Inflammatory macrophage treated with lipopolysaccharide for 4 hours (primary cell): ENCODE results near the gene REC114.

Experiments
- DNase-seq: peaks from one replicate; pipeline ENCODE4 v3.0.0-alpha.2; 2020

REC114 gene

GRCh38 chr15:73607843-73608242 lies 164.9 kb downstream of the REC114 start:
- DNase-seq = no peak

DNA sequence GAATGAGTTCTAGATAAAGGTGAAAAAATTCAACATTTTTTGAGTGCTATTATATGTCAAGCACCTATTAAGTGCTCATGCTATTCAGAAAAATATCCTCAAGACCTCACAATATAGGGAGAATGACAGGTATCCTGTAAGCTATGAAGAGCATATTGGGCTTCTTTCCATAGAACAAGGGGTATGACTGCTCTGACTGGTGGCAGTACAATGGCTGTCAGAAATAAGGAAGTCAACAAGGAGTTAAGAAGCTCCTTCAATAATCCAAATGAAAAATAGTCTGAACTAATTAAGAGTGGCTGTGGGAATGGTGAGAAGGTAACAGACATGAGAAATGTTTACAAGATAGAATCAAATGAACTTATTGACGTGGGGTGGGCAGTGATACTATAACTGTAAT lies 165.5 kb downstream of the REC114 start:
- DNase-seq = no peak

GRCh38 chr15:73608941-73609340 lies 166.0 kb downstream of the REC114 start:
- DNase-seq = peak; percentile 69
